Measurements from ENCODE around the gene CCNI2. TPM values are rescaled to one million over a fixed set of nuclear protein-coding genes. Genes with fewer than 3 reads are reported as not detected.

The CCNI2 gene
- polyA plus RNA-seq, 1 experiment = not detected

DNA sequence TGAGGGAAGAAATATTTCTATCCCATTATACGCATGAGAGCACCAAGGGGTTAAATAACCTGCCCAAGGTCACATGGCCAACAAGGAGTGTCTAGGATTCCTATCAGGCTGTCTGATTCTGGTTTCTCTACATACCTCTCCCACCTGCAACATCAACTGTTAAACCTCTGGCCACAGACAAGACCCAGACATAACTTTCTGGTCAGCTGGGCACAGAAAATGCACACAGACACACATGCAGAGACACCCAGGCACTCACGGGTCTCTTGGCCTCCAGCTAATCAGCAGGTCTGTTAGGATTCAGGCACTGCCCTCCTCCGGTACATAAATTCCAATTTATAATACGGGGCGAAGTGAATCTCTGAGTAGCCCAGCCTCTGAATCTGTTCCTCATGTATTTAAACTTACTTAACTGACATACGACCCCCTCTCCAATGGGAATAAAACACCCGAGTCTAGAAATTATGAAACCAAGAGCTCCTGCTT, 28.3 kb downstream of the CCNI2 start:
- CTCF ChIA-PET = interaction anchor here (0.8 kb wide), 2 partner anchors 8 to 45 kb away, joined by 5 to 7 read pairs; no protein-coding TSS in a partner anchor
- POLR2A ChIA-PET = no interaction called here
- TF ChIP-seq, protein P1, sequence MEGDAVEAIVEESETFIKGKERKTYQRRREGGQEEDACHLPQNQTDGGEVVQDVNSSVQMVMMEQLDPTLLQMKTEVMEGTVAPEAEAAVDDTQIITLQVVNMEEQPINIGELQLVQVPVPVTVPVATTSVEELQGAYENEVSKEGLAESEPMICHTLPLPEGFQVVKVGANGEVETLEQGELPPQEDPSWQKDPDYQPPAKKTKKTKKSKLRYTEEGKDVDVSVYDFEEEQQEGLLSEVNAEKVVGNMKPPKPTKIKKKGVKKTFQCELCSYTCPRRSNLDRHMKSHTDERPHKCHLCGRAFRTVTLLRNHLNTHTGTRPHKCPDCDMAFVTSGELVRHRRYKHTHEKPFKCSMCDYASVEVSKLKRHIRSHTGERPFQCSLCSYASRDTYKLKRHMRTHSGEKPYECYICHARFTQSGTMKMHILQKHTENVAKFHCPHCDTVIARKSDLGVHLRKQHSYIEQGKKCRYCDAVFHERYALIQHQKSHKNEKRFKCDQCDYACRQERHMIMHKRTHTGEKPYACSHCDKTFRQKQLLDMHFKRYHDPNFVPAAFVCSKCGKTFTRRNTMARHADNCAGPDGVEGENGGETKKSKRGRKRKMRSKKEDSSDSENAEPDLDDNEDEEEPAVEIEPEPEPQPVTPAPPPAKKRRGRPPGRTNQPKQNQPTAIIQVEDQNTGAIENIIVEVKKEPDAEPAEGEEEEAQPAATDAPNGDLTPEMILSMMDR (IDR thresholded peaks at IDR 0.05; ENCODE audit: low read depth, low read length) = no peak
- DNase-seq (ENCODE audit: low read depth, low spot score) = no peak
- no peaks in the 10 kb centered on the region for H3K9me3 ChIP-seq (ENCODE audit: control insufficient read depth, insufficient read depth, low read length)
- H3K27me3 ChIP-seq (ENCODE audit: control insufficient read depth, insufficient read depth, low read length) = no peaks in the 10 kb centered on the region
- peak overlapping the region; percentile 28; the same call in 1 of the 2 replicates for H3K4me3 ChIP-seq (ENCODE audit: low read depth, low read length)
- H3K27ac ChIP-seq (ENCODE audit: low read depth, low read length) = no peak overlapping the region

DNA sequence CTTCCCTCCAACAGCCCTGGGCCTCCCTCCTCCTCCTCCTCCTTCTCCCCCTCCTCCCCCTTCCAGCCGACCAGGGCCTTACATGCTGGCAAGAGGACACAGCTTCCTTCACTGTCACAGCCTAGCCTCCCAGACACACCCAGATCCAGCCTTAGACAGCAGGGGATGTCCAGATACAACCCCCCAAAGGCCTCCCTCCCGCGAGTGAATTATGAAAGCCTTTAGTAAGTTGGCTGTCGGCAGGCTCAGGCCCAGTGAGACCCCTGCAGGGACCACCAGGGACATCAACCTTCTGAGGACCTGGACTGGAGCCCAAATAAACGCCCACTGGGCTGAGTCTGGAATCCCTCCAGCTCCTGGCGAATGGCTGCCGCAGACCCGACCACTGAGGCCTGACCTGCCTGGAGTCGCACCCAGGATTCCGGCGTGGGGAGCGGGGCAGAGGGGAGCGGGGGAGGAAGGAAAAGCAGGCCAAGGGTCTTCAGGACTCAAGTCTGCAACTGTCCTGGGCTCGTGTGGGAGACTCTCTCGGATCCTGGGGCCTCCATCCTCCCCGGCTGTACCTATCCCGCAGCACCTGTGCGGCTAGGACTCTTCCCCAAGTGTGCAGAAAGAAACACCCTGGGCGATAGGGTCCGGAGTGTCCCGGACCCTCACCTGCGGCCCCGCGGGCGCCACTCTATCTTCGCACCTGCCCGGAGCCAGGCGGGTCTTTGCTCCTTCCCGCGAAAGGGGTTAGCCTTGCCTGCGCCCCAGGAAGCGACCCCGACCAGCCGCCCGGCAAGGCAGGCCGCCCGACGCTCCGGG, 29.1 kb downstream of the CCNI2 start:
- Histone ChIP-seq H3K4me3 (ENCODE audit: low read depth, low read length) (peak overlapping the region; percentile 79), H3K27me3 (ENCODE audit: control insufficient read depth, insufficient read depth, low read length) (no peaks in the 10 kb centered on the region), H3K27ac (ENCODE audit: low read depth, low read length) (no peak overlapping the region), H3K9me3 (ENCODE audit: control insufficient read depth, insufficient read depth, low read length) (no peaks in the 10 kb centered on the region)
- ChIA-PET POLR2A (no interaction called here), CTCF (interaction anchor here (0.8 kb wide), 2 partner anchors 9 to 44 kb away, joined by 5 to 7 read pairs; no protein-coding TSS in a partner anchor)
- no peak for DNase-seq (ENCODE audit: low read depth, low spot score)
- TF ChIP-seq, protein P1 (IDR thresholded peaks at IDR 0.05; ENCODE audit: low read depth, low read length) = no peak

DNA sequence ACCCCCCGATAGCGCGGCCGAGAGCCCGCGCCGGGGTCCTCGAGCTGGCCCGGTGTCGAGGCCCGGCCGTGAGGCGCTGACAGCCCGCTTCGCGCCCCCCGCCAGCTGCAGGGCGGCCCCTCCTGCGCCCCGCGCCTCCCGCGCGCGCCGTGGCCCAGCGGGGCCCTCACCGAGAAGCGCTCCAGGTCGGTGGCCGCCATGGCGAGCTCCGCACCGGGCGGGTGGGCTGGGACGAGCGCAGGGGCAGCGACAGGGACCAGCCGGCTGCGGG, 29.6 kb downstream of the CCNI2 start:
- no peaks in the 10 kb centered on the region for H3K9me3 ChIP-seq (ENCODE audit: control insufficient read depth, insufficient read depth, low read length)
- H3K27me3 ChIP-seq (ENCODE audit: control insufficient read depth, insufficient read depth, low read length) = no peaks in the 10 kb centered on the region
- H3K4me3 ChIP-seq (ENCODE audit: low read depth, low read length) = peak overlapping the region; percentile 79
- POLR2A ChIA-PET = interaction anchor here (0.7 kb wide), 1 partner anchor 350 kb away, joined by 3 read pairs; no protein-coding TSS in a partner anchor
- TF ChIP-seq, protein P1 (IDR thresholded peaks at IDR 0.05; ENCODE audit: low read depth, low read length) = no peak
- DNase-seq (ENCODE audit: low read depth, low spot score) = no peak
- CTCF ChIA-PET = no interaction called here
- H3K27ac ChIP-seq (ENCODE audit: low read depth, low read length) = no peak overlapping the region

DNA sequence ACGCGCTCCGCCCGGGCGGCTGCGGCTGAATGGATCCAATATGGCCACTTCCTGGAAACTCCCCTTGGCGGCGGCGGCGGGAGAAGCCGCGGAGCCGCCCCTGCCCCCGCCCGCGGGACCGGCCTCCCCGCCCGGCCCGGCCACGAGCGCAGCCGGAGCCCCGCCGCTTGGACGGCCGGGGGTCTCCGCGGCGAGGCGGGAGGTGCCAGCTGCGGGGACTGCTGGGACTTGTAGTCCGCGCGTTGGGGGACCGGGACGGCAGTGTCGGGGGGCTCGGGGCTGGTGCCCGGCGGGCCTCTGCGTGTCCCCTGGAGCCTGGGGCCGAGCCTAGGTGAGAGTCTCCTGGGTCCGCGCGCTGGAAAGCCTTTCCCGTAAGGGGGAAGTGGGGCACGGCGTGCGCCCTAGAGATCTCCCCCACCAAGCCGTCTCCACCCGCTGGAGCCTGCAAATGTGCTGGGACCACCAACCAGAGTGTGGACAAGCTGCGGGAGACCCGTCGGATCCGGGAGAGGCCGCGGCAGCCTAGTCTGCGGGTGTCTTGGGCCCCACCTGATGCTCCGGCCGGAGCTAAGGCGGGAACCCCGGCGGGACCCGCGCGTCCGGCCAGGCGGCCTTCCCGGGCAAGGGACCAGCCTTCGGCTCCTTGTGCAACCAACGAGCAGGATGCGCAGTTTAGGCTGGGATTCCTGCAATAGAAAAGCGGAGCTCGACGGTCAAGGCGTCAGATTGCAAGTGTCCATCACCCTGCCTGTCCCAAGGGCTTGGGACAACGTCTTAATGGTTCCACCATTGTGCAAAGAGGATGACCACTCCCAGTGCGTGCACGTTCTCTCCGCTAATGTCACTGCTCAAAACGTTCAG, 30.2 kb downstream of the CCNI2 start, which contains the start of gene SEPTIN8:
SEPTIN8 (minus strand) TSS at position 31 of the 861 bp plus-strand sequence. CDS start 102 bp downstream, outside the sequence.
- ChIA-PET POLR2A (interaction anchor here (0.7 kb wide), 1 partner anchor 351 kb away, joined by 3 read pairs; no protein-coding TSS in a partner anchor), CTCF (interaction anchor here (1.9 kb wide), 1 partner anchor 43 kb away, joined by 11 read pairs; no protein-coding TSS in a partner anchor)
- H3K27me3 ChIP-seq (ENCODE audit: control insufficient read depth, insufficient read depth, low read length) = no peaks in the 10 kb centered on the region
- TF ChIP-seq, protein P1 (IDR thresholded peaks at IDR 0.05; ENCODE audit: low read depth, low read length) = no peak
- H3K27ac ChIP-seq (ENCODE audit: low read depth, low read length) = no peak within 1 kb of the TSS
- peak within 1 kb of the TSS; percentile 79 for H3K4me3 ChIP-seq (ENCODE audit: low read depth, low read length)
- no peaks in the 10 kb centered on the region for H3K9me3 ChIP-seq (ENCODE audit: control insufficient read depth, insufficient read depth, low read length)
- DNase-seq (ENCODE audit: low read depth, low spot score) = no peak
